HG03097 (cell line): Measurements from ENCODE around the gene IQCM.

ENCODE experiments used
- ATAC-seq: cut with Tn5 transposase; IDR thresholded peaks from one replicate; pipeline ENCODE4 v1.9.1; 2021; ENCODE audit not compliant: unreplicated experiment, low FRiP score

The IQCM gene

DNA sequence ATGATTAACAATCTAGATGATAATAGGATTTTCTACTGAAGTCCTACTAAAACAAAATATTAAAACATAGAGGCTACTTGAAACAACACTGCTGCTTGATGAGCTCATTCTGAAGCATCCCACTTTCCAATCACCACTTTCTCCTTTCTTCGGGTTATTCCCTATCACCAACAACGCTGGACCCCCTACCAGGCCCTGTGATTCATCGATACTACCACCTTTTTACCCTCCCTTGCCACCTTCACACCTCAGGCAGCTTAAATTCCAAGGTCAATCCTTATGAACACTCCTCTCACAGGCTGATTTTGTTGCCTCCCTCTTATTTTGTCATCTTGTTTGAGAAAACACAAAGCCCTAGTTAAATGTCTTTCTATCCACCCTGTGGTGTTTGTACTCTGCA is 102.6 kb downstream of the IQCM start:
- ATAC-seq: no peak

DNA sequence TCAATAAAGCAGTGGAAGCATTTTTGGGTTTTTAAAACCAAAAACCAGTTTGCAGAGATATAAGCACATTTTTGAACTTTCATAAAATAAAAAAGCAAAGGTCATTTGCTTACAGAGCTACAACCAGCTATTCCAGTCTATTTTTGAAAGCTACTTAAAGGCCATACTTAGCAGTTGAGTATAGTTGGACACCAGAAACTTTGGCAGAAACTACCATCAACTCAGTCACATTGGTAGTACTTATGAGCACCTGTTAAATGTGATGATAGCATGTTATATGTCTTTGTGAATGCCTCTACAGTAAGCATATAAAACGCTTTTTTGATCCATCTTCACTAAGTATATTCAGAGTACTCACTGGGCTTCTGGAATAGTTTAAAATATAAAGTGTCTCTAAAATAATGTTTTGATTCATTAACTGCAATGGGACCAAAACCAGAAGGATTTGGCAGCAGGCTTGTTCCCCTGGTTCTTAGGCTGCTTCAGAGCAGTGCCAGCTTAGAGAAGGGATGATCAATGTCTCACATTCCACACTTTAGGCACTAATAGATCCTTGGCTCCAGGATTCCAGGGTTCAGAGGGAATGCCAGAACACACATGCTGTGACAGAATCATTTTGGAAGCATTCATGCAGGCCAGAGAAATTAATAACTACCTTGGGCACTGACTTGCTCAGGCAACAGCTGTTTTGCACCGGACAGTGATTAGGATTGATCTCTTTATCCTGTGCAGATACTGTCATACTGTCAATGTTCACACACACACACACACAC is 103.9 kb downstream of the IQCM start:
- ATAC-seq: no peak

DNA sequence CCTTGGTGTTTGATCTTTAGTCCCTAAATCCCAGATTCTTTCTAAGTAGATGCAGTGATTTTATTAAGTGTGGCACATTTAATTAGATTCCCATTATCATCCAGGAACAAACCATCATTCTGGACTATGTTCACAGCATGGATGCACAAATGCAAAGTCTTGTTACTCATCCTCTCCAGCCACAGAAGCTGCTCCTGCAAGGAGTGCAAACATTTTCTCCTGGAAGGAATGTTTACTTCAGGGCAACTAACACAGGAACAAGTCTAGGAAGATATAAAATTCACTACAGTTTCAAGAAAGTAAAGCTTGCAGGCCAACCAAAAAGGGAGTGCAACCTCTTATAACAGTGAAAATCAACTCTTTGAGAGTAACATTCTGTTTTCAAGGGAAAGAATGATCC is 106.0 kb downstream of the IQCM start:
- ATAC-seq: no peak

DNA sequence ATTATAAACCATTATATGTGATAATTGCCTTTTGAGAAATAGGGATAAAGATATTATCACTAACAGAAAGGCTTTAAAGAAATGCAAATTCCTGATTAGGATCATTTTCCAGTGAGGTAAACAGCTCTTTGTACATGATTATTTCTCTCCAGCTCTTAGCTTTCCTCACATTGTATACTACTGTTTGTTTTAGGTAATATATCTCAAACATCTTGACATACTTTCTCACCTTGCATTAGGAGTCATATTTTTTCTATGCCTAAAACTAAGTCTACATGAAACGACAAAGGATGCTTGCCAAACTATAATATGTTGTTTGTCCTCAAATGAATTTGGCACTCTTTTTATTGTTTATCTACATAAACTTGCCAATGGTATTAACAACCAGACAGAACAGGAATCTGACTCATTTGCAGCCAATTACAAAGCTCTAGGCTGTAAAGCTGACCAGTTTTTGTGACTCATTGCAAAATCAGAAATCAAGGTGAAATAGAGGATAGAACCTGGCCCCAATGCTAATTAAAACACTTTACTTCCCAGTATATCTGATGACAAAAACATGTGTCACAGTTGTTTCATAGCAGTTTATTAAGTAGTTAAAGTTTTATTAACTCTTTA is 107.0 kb downstream of the IQCM start:
- ATAC-seq: no peak

GRCh38 chr4:149707862-149708261 is 107.8 kb downstream of the IQCM start:
- ATAC-seq: no peak

- ATAC-seq: no peak
Measured at GRCh38 chr4:149706942-149707341, 108.7 kb downstream of the IQCM start.

DNA sequence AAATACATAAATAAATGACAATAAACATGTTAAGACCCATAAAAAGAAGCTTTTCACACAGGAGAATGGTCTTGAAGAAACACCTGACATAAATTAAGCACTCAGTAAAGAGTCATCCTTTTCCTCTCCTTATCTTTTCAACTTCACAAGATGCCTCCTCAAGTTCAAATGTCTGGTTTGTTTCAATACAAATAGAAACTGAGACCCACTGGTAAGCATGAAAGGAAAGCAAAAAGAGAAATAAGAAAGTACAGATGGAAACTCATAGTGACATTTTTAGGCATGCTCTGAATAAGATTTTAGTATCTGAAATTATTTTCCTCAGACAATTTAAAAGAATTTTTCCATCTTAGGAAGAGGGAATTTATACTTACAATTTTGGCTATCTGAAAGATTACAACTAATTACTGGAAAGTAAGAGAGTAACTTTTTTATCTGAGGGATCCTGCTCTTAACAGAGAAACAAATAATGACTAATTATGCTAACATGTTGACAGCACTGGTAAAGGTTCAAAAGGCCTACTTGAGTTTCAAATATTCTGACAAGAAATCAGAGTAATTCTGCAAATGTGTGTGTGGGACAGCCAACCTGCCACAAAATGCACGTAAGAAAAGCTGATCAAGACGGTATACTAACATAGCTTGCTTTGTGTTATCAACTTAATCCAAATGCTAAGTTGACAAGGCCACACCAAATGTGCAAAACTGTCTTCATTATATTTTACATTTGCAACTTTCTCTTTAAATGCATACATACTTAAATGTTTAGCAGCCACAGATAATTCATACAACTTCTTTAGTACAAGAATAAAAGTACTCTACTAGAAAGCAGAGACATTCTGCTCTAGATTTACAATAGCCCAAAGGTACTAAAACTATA is 113.0 kb downstream of the IQCM start:
- ATAC-seq: no peak

GRCh38 chr4:149701435-149702156 is 114.0 kb downstream of the IQCM start:
- no peak for ATAC-seq

DNA sequence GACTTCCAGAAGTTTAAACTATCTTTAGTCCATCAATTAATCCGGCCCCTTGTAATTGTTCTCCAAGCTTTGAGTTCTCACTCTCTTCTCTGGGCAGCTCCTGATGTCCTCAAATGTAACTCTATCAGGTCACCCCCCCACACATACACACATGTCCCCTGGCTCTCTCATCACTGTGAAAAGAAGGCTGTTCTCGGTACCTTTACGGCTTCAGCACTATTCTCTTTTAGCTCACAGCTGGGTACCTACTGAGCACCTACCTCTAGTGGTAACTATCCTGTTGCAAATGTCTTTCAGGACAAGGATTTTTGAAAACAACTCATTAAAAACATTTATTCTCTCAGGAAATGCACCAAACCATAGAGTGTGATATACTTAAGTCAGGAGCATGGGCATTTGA is 115.4 kb downstream of the IQCM start:
- ATAC-seq: no peak

GRCh38 chr4:149699642-149700041 is 116.0 kb downstream of the IQCM start:
- no peak for ATAC-seq

DNA sequence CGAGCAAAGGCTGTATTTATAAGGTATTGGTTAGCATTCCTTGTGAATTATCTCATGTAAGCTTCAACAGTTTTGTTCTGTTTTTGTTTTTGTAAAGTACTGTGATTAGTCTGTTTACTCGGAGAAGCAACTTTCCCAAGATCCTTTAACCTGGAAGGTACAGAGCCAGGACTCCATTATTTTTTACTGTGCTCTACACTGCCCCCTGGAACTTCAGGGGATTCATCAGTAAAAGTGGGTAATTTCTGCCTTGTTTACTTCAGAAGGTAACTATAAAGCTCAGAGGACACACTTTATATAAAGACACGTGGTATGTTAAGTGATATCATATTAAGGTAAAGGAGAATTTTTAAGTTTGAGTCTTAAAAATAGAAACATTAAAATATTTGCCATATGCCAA is 124.9 kb downstream of the IQCM start:
- ATAC-seq: no peak

DNA sequence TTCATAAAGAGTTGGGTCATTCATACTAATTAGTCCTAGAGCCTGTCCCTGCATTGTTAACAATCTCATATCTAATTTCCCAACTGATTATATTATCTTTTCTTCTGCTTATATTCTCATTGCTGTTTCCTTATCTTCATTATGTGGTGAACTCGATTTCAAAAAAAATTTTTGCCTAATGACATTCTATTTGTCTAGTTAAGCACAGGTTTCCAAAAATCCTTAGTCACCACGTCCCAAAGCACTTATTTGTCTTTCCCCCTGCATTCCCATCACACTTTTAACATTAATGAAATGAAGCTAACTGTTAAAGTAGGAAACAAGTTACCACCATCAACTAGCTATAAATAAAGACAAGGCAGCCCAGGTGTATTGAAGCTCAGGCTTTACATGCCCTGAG is 131.1 kb downstream of the IQCM start:
- ATAC-seq: no peak

DNA sequence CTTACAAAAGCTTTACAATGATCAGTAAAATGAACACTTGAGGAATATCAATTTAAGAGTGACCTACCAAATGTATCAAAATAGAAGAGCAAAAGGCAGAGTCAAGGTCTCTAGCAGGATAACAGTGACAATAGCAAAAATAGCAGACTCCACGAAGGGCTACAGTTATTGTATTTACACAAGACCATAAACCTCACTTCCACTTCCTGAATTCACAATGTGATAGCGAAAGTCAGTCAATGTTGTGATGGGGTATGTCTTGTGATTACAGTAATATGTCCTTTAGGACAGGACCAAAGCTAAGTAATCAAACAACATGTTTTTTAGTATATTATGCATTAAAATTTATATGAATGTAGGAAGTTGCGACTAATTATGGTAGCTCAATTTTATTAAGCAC is 139.6 kb downstream of the IQCM start:
- ATAC-seq: peak; percentile 89

DNA sequence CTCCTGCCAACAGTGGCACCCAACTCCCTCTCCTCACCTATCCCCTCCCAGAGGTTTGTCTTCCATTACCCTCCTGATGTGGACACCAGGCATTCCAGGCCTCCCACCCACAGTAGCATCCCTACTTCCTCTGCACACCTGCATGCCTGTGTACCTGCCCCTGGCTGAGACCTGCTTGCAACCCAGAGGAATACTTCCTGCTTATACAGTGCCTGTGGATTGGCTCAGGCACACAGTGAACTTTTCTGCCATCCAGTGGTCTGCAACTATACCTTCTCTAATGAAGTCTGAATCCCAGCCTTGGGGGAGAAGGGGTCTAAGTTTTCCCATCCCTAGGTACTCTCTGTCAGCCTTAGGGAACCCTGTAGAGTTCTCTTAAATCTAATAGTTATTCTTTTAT is 169.9 kb downstream of the IQCM start:
- no peak for ATAC-seq

- ATAC-seq: no peak
Measured at GRCh38 chr4:149638073-149638472, 177.6 kb downstream of the IQCM start.

DNA sequence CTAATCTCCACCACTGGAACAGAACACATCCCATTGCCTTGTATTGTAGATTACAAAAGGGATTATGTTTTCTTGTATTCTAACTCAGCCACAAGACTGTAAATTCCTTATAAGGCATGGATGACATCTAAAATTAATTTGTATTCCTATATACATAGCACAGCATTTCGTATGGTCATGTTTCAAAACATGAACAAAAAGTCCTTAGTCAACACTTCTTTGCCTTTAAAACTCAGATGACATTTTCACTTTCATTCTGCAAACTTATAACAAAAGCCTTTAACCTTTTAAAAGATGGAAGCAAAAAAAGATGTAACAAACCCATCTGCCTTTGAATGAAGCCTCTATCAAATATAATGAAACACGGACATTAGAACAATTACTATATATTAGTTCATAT is 181.3 kb downstream of the IQCM start:
- ATAC-seq: no peak

DNA sequence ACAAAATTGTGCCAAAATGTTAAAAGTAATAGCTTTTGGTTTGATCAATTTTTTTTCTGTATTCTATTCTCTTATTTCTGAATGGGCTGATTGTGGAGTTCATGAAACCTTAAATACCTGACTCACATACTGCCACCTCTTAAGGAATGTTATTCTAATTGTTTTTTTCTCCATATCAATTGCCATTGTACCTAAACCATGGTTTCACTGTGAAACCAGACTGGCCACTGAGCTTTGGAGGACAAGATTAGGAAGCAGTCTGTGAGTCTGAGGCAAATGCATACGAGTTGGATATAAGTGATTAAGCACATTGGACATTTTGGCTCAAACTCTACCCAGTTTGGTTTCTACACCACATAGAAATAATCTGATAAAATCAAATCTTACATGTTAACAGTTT is 184.0 kb downstream of the IQCM start:
- no peak for ATAC-seq

DNA sequence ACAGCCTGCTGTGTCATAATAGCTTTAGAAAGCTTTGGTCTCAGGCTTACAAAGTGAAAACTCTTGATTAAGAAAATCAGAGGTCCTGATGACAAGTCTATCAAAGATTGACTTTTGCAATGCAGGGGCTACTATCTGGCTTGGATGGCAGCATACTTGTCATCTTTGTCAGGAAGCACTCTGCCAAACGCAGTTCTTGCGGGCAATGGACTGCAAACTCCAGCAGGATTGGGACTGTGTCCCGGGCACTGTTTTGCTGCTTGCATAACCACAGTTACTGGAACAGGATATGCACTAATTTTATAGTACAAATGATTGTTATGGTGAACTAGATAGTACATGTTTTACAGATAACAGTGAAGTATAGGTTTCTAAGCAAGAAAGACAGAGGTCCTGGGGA is 185.6 kb downstream of the IQCM start:
- ATAC-seq: no peak

GRCh38 chr4:149605601-149606378 is 209.9 kb downstream of the IQCM start:
- no peak for ATAC-seq

DNA sequence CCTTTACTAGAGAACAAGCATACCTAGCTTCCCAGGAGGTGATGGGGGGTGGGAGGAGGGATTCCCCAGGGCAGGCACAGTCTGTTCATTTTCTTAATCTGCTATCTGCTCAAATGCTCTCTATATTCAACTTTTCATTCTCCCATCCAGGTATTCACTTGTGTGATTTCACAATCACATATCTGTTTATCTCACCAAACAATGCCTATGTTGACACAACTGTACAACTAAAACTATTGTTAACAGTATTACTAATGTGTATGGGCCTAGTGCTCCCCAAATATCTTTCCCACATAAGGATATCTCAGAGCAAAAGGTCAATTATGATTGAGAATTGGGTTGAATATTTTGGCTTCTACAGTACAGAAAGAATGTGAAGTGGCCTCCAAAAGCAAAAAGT is 210.8 kb downstream of the IQCM start:
- ATAC-seq: no peak
